MG63 (cell line): ENCODE results near the gene PAFAH2. TPM values are rescaled to one million over a fixed set of nuclear protein-coding genes. Genes with fewer than 3 reads are reported as not detected.
"Not testable (repeated sequence)": the region's sequence is repeated elsewhere in the genome, so short reads cannot be mapped to it uniquely, and the experiment has no call there.

Experiments used
- DNase-seq: peaks from one replicate; pipeline ENCODE4 v3.0.0-alpha.2; 2020
- H3K27me3 ChIP-seq: fragments of 250-450 bp; sonication (Bioruptor Pico); 2 replicates; pipeline ENCODE4 v1.5.1; 2020; ENCODE audit warnings: mild to moderate bottlenecking, moderate library complexity
- H3K36me3 ChIP-seq: fragments of 250-450 bp; sonication (Bioruptor Pico); 2 replicates; pipeline ENCODE4 v1.5.1; 2020; ENCODE audit warnings: mild to moderate bottlenecking, moderate library complexity
- H3K4me3 ChIP-seq: fragments of 250-450 bp; sonication (Bioruptor Pico); 2 replicates; pipeline ENCODE4 v1.5.1; 2020; ENCODE audit warnings: mild to moderate bottlenecking, moderate library complexity
- H3K9me3 ChIP-seq: fragments of 250-450 bp; sonication (Bioruptor Pico); 2 replicates; pipeline ENCODE4 v1.5.1; 2020; ENCODE audit warnings: mild to moderate bottlenecking, moderate library complexity
- total RNA-seq: library from RNA; depleted of rRNA; stranded (reverse); fragments of >200 nt; shearing (Covaris generic); gene quantifications from 2 replicates; pipeline ENCODE4 v1.2.3, GENCODE V29; 2014; ENCODE audit warnings: low replicate concordance

PAFAH2 gene
- total RNA-seq, 1 experiment from 2014 or later = 4.5 TPM

GRCh38 chr1:25933479-25934365 lies 64.1 kb downstream of the PAFAH2 start:
- no peak for DNase-seq
- no peaks in the 10 kb centered on the region for H3K36me3 ChIP-seq
- no peaks in the 10 kb centered on the region for H3K9me3 ChIP-seq
- no peak overlapping the region for H3K4me3 ChIP-seq
- no peaks in the 10 kb centered on the region for H3K27me3 ChIP-seq

GRCh38 chr1:25932811-25933400 lies 65.0 kb downstream of the PAFAH2 start:
- H3K9me3 ChIP-seq, H3K27me3 ChIP-seq, H3K36me3 ChIP-seq, H3K4me3 ChIP-seq, DNase-seq: not testable (repeated sequence)

- Histone ChIP-seq H3K36me3 (no peaks in the 10 kb centered on the region), H3K9me3 (no peaks in the 10 kb centered on the region), H3K4me3 (no peak overlapping the region), H3K27me3 (no peaks in the 10 kb centered on the region)
- DNase-seq = no peak
These were observed 65.5 kb downstream of the PAFAH2 start for GRCh38 chr1:25932321-25932720.

- no peaks in the 10 kb centered on the region for H3K9me3 ChIP-seq
- H3K36me3 ChIP-seq = no peaks in the 10 kb centered on the region
- no peak overlapping the region for H3K4me3 ChIP-seq
- no peaks in the 10 kb centered on the region for H3K27me3 ChIP-seq
- DNase-seq = no peak
These were observed 68.8 kb downstream of the PAFAH2 start for GRCh38 chr1:25929016-25929415.

GRCh38 chr1:25927521-25928265 lies 70.2 kb downstream of the PAFAH2 start:
- no peaks in the 10 kb centered on the region for H3K9me3 ChIP-seq
- H3K4me3 ChIP-seq = no peak overlapping the region
- DNase-seq = no peak
- no peaks in the 10 kb centered on the region for H3K27me3 ChIP-seq
- H3K36me3 ChIP-seq = no peaks in the 10 kb centered on the region

GRCh38 chr1:25926731-25927496 lies 70.9 kb downstream of the PAFAH2 start:
- Histone ChIP-seq H3K9me3 (no peaks in the 10 kb centered on the region), H3K27me3 (no peaks in the 10 kb centered on the region), H3K4me3 (no peak overlapping the region), H3K36me3 (no peaks in the 10 kb centered on the region)
- no peak for DNase-seq

- Histone ChIP-seq H3K9me3 (no peaks in the 10 kb centered on the region), H3K27me3 (no peaks in the 10 kb centered on the region), H3K4me3 (no peak overlapping the region), H3K36me3 (no peaks in the 10 kb centered on the region)
- DNase-seq = no peak
These were observed 73.4 kb downstream of the PAFAH2 start for GRCh38 chr1:25924454-25924853.

- peak; percentile 50 for DNase-seq
- Histone ChIP-seq H3K4me3 (peak overlapping the region; percentile 40), H3K27me3 (no peaks in the 10 kb centered on the region), H3K9me3 (no peaks in the 10 kb centered on the region), H3K36me3 (no peaks in the 10 kb centered on the region)
These were observed 74.8 kb downstream of the PAFAH2 start for GRCh38 chr1:25922971-25923552.

- Histone ChIP-seq H3K4me3 (peak overlapping the region; percentile 40), H3K27me3 (no peaks in the 10 kb centered on the region), H3K36me3 (no peaks in the 10 kb centered on the region), H3K9me3 (no peaks in the 10 kb centered on the region)
- DNase-seq = peak; percentile 17
These were observed 75.5 kb downstream of the PAFAH2 start for GRCh38 chr1:25922056-25922970.

GRCh38 chr1:25918615-25919014 lies 79.2 kb downstream of the PAFAH2 start:
- Histone ChIP-seq H3K27me3 (no peaks in the 10 kb centered on the region), H3K4me3 (no peak overlapping the region), H3K36me3 (no peaks in the 10 kb centered on the region), H3K9me3 (no peaks in the 10 kb centered on the region)
- DNase-seq = no peak

GRCh38 chr1:25917996-25918395 lies 79.9 kb downstream of the PAFAH2 start:
- no peaks in the 10 kb centered on the region for H3K9me3 ChIP-seq
- no peak overlapping the region for H3K4me3 ChIP-seq
- DNase-seq = no peak
- no peaks in the 10 kb centered on the region for H3K36me3 ChIP-seq
- H3K27me3 ChIP-seq = no peaks in the 10 kb centered on the region

GRCh38 chr1:25916460-25916859 lies 81.4 kb downstream of the PAFAH2 start:
- no peaks in the 10 kb centered on the region for H3K27me3 ChIP-seq
- DNase-seq = no peak
- no peaks in the 10 kb centered on the region for H3K36me3 ChIP-seq
- H3K4me3 ChIP-seq = no peak overlapping the region
- 0 out of 2 replicates have a peak, but pooled peaks cover 3% of the 10 kb centered on the region for H3K9me3 ChIP-seq

- H3K36me3 ChIP-seq = no peaks in the 10 kb centered on the region
- H3K4me3 ChIP-seq = no peak overlapping the region
- H3K27me3 ChIP-seq = no peaks in the 10 kb centered on the region
- peak; percentile 53 for DNase-seq
- 0 out of 2 replicates have a peak, but pooled peaks cover 3% of the 10 kb centered on the region for H3K9me3 ChIP-seq
These were observed 83.5 kb downstream of the PAFAH2 start for GRCh38 chr1:25914074-25914995.

- Histone ChIP-seq H3K27me3 (no peaks in the 10 kb centered on the region), H3K9me3 (0 out of 2 replicates have a peak, but pooled peaks cover 3% of the 10 kb centered on the region), H3K4me3 (no peak overlapping the region), H3K36me3 (no peaks in the 10 kb centered on the region)
- DNase-seq = no peak
These were observed 84.7 kb downstream of the PAFAH2 start for GRCh38 chr1:25913206-25913605.
